ENCODE data around the gene CD33. TPM values are rescaled to one million over a fixed set of nuclear protein-coding genes. Genes with fewer than 3 reads are reported as not detected.

The CD33 gene
- total RNA-seq, 4 donors from 2014 or later = 2.9 to 27.0 (median 8.9) TPM

DNA sequence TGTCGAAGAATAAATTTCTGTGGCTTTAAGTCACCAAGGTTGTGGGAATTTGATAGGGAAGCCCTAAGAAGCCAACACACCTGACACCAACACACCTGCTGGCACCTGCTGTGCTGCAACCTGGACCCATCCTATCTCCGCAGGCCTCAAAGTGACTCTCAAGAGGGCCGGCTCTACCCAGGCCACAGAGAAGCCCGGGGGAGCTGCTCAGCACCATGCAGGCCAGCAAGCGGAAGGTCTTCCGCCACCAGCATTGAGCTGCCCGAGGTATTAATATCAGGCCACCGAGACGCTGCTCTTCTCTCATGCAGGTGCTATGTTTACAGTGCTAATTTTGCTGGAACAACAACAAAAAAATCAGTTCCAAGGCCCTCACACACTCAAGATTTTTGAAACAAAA, 32.2 kb upstream of the CD33 start:
- 67 to 79% methylated on average over 9 of the region's 9 CpGs for WGBS, 2 donors
- H3K27me3 ChIP-seq = no peaks in the 10 kb centered on the region
- TF ChIP-seq POLR2A (IDR thresholded peaks at IDR 0.05) (no peak), EP300 (IDR thresholded peaks at IDR 0.05) (no peak)
- TF ChIP-seq, protein P1, sequence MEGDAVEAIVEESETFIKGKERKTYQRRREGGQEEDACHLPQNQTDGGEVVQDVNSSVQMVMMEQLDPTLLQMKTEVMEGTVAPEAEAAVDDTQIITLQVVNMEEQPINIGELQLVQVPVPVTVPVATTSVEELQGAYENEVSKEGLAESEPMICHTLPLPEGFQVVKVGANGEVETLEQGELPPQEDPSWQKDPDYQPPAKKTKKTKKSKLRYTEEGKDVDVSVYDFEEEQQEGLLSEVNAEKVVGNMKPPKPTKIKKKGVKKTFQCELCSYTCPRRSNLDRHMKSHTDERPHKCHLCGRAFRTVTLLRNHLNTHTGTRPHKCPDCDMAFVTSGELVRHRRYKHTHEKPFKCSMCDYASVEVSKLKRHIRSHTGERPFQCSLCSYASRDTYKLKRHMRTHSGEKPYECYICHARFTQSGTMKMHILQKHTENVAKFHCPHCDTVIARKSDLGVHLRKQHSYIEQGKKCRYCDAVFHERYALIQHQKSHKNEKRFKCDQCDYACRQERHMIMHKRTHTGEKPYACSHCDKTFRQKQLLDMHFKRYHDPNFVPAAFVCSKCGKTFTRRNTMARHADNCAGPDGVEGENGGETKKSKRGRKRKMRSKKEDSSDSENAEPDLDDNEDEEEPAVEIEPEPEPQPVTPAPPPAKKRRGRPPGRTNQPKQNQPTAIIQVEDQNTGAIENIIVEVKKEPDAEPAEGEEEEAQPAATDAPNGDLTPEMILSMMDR (IDR thresholded peaks at IDR 0.05) = no peak
- DNase-seq (ENCODE audit: low spot score in 2 of 2) = no peak
- no peaks in the 10 kb centered on the region for H3K4me1 ChIP-seq
- H3K27ac ChIP-seq = no peak overlapping the region
- no peaks in the 10 kb centered on the region for H3K9me3 ChIP-seq
- no peak overlapping the region for H3K4me3 ChIP-seq
- H3K36me3 ChIP-seq = no peaks in the 10 kb centered on the region

DNA sequence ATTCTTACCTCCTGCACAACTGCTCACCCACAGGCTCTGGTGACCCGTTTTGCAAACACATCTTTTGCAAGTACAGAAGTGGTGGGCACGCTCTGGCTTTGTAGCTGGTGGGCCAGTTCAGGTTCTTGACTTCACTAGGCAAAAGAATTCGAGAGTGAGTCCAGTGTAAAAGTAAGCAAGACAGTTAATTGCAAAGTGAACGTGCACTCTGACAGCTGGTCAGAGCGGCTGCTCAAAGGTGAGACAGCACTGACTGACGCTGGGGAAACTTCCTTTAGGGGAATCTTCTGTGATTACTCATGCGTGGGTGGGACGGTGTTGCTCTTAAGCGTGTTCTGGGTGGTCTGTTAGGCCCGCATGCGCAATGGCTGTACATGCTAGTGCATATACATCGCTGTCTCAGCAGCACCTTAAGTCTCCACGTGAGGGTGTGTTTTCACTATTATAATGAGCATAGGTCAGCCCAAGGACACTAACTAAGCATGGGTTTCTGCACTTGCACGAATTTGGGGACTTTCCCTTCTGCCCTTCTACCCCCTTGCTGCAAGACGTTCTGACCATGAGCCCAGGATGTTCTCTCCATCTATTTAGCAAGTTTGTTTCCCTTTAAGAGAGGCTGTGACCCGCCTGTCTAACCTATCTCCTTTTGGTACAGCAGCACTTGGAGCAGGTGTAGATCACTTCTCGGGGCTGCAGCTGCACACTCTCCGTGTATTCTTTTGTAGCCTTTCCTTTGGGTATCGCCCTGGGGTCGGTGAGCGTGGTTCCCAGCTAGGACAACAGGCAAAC, 30.2 kb upstream of the CD33 start:
- WGBS, 2 donors = 54 to 55% methylated on average over 21 of the region's 21 CpGs
- no peak for DNase-seq (ENCODE audit: low spot score in 2 of 2)

DNA sequence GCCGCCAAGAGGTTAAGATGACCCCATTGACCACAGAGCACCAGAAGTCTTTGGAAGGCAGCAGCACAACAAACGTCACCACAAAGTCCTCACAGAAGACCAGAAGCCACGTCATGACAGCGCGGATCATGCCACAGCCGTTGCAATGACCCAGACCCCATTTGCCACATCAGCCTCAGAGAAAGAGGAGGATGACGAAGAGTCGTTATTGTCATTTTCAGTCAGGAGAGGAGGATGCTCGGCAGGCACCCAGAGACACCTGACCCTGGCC, 29.6 kb upstream of the CD33 start:
- no peak for DNase-seq (ENCODE audit: low spot score in 2 of 2)
- TF ChIP-seq EP300 (IDR thresholded peaks at IDR 0.05) = no peak
- TF ChIP-seq, protein P1 (IDR thresholded peaks at IDR 0.05) = no peak
- no peak for TF ChIP-seq POLR2A (IDR thresholded peaks at IDR 0.05)
- 78 to 88% methylated on average over 9 of the region's 9 CpGs for WGBS, 2 donors
- H3K4me1 ChIP-seq = no peaks in the 10 kb centered on the region
- no peak overlapping the region for H3K27ac ChIP-seq
- no peaks in the 10 kb centered on the region for H3K9me3 ChIP-seq
- H3K36me3 ChIP-seq = no peaks in the 10 kb centered on the region
- H3K4me3 ChIP-seq = no peak overlapping the region
- no peaks in the 10 kb centered on the region for H3K27me3 ChIP-seq

More for the DNA sequence above, 30.2 kb upstream of the CD33 start:
- Histone ChIP-seq H3K9me3 (no peaks in the 10 kb centered on the region), H3K4me1 (no peaks in the 10 kb centered on the region), H3K27ac (no peak overlapping the region), H3K4me3 (no peak overlapping the region), H3K36me3 (no peaks in the 10 kb centered on the region), H3K27me3 (no peaks in the 10 kb centered on the region)
- TF ChIP-seq EP300 (IDR thresholded peaks at IDR 0.05) (no peak), POLR2A (IDR thresholded peaks at IDR 0.05) (no peak)
- TF ChIP-seq, protein P1 (IDR thresholded peaks at IDR 0.05) = no peak

DNA sequence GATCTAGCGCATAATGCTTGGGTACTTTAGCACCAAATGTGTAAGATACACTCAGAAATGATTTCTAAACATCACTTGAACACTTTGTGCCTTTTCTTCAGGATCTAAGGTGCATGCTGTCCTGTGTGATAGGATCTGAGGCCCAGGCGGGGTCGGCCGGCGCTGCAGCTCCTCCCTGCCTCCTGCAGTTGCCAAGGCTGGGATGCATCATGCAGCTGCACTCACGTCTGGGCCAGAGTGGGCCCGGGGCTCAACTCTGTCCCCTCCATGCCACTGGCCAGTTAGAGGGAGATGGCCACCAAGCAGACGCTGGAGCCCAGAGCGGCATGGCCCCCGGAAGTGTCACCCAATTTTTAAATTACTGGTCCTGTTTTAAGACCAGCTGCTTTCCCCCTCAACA, 29.3 kb upstream of the CD33 start:
- Histone ChIP-seq H3K9me3 (no peaks in the 10 kb centered on the region), H3K4me1 (no peaks in the 10 kb centered on the region), H3K27ac (no peak overlapping the region), H3K4me3 (no peak overlapping the region), H3K36me3 (no peaks in the 10 kb centered on the region), H3K27me3 (no peaks in the 10 kb centered on the region)
- no peak for DNase-seq (ENCODE audit: low spot score in 2 of 2)
- 86 to 90% methylated on average over 6 to 10 of the region's 10 CpGs for WGBS, 2 donors
- TF ChIP-seq, protein P1 (IDR thresholded peaks at IDR 0.05) = no peak
- TF ChIP-seq EP300 (IDR thresholded peaks at IDR 0.05) = no peak
- TF ChIP-seq POLR2A (IDR thresholded peaks at IDR 0.05) = no peak

DNA sequence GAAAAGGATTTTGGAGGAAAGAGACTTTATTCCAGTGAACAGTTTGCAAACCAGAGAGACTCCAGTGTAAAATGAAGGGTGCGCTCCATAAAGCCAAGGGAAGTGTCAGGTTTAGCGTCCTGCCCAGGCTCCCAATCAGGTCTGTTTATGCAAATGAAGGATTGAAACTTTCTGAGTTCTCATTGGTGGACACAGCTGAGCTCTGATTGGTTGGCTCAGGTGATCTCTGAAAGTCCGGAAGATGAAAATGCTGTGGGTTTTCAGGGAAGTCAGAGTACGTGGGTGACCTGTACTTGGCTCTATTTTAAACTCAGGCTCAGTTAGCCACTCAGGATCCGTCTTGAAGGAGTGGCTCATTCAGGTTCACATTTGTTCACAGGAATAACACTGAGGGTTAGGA, 28.7 kb upstream of the CD33 start:
- no peaks in the 10 kb centered on the region for H3K27me3 ChIP-seq
- H3K36me3 ChIP-seq = no peaks in the 10 kb centered on the region
- DNase-seq (ENCODE audit: low spot score in 2 of 2) = no peak
- TF ChIP-seq POLR2A (IDR thresholded peaks at IDR 0.05) = no peak
- TF ChIP-seq EP300 (IDR thresholded peaks at IDR 0.05) = no peak
- TF ChIP-seq, protein P1 (IDR thresholded peaks at IDR 0.05) = no peak
- no peak overlapping the region for H3K4me3 ChIP-seq
- WGBS, 2 donors = 84 to 86% methylated on average over 5 of the region's 5 CpGs
- no peaks in the 10 kb centered on the region for H3K4me1 ChIP-seq
- no peaks in the 10 kb centered on the region for H3K9me3 ChIP-seq
- H3K27ac ChIP-seq = no peak overlapping the region

Data from tibial nerve (tissue), 4 donors.